GM12878 (cell line): ENCODE results near the gene SETD7. TPM values are rescaled to one million over a fixed set of nuclear protein-coding genes. Genes with fewer than 3 reads are reported as not detected.

ENCODE experiments used
- BHLHE40 ChIP-seq, 2 experiments: fragments of 450-650 bp in 1 of 2; IDR thresholded peaks; 2 replicates each; pipeline ENCODE4 v1.6.1; 2011 to 2017; ENCODE audit warnings: low read depth in 2 of 2, borderline replicate concordance in 1 of 2, improper control_type of control experiment in 1 of 2, low read length in 1 of 2, mild to moderate bottlenecking in 1 of 2
- CUX1 ChIP-seq: IDR thresholded peaks from 2 replicates; pipeline ENCODE4 v1.6.1; 2012; ENCODE audit warnings: improper control_type of control experiment, low read depth, low read length; ENCODE audit not compliant: insufficient replicate concordance
- DPF2 ChIP-seq: fragments of 450-650 bp; IDR thresholded peaks from 2 replicates; pipeline ENCODE4 v1.6.1; 2017; ENCODE audit warnings: mild to moderate bottlenecking
- ELK1 ChIP-seq: IDR thresholded peaks from 2 replicates; pipeline ENCODE4 v1.6.1; 2012; ENCODE audit warnings: low read depth, low read length, improper control_type of control experiment
- ESRRA ChIP-seq: IDR thresholded peaks from 2 replicates; pipeline ENCODE4 v1.6.1; 2012; ENCODE audit warnings: mild to moderate bottlenecking, low read length, improper control_type of control experiment
- HSF1 ChIP-seq: fragments of 150-350 bp; IDR thresholded peaks from 2 replicates; pipeline ENCODE4 v1.6.1; 2014; ENCODE audit warnings: mild to moderate bottlenecking, low read depth, low read length
- KAT2A ChIP-seq: conservative IDR thresholded peaks from 2 replicates; pipeline ENCODE4 v1.6.1; 2011; ENCODE audit warnings: low read depth, low read length; ENCODE audit not compliant: control insufficient read depth
- MTA2 ChIP-seq: fragments of 450-650 bp; IDR thresholded peaks from 2 replicates; pipeline ENCODE4 v1.6.1; 2016; ENCODE audit warnings: low read depth, mild to moderate bottlenecking, moderate library complexity
- PAX5 ChIP-seq: IDR thresholded peaks from 2 replicates; pipeline ENCODE4 v1.6.1; 2011; ENCODE audit warnings: low read depth, low read length, borderline replicate concordance
- RB1 ChIP-seq: fragments of 450-650 bp; formaldehyde crosslinking; IDR thresholded peaks from 2 replicates; pipeline ENCODE4 v1.6.1; 2017; ENCODE audit warnings: mild to moderate bottlenecking, borderline replicate concordance
- SMARCA5 ChIP-seq: fragments of 450-650 bp; IDR thresholded peaks from 2 replicates; pipeline ENCODE4 v1.6.1; 2017; ENCODE audit warnings: mild to moderate bottlenecking
- SRF ChIP-seq, 2 experiments: IDR thresholded peaks; 2 replicates each; pipeline ENCODE4 v1.6.1; 2011; ENCODE audit warnings: low read depth in 2 of 2, low read length in 2 of 2, mild to moderate bottlenecking in 1 of 2, moderate library complexity in 1 of 2
- TAF1 ChIP-seq: IDR thresholded peaks from 2 replicates; pipeline ENCODE4 v1.6.1; 2011; ENCODE audit warnings: mild to moderate bottlenecking, low read depth, low read length, borderline replicate concordance
- USF2 ChIP-seq: IDR thresholded peaks from 2 replicates; pipeline ENCODE4 v1.6.1; 2011; ENCODE audit warnings: low read depth, low read length, improper control_type of control experiment, borderline replicate concordance
- ZBTB4 ChIP-seq: fragments of 450-650 bp; formaldehyde crosslinking; IDR thresholded peaks from 2 replicates; pipeline ENCODE4 v1.4.0; 2022; ENCODE audit warnings: mild to moderate bottlenecking, moderate library complexity
- polyA plus RNA-seq, 11 experiments: library from polyadenylated mRNA; depleted of rRNA in 4 of 11; unstranded in 6 of 11; stranded (reverse) in 5 of 11; fragments of >200 nt; fragmentation: Nextera tagmentation in 4 of 11; fragmentation: Illumina TruSeq in 1 of 11; extraction: Ambion mirVana in 4 of 11; extraction: Trizol in 1 of 11; gene quantifications; 1 replicate in 1 of 11; 2 replicates in 10 of 11; pipeline versions ENCODE4 v1.2.1 to v1.2.3, GENCODE V29; 2011 to 2016; ENCODE audit warnings: inconsistent platforms in 2 of 11, missing spikeins in 2 of 11, low read depth in 1 of 11
- total RNA-seq, 4 experiments: library from RNA; depleted of rRNA in 3 of 4; stranded (reverse); fragments of >200 nt in 3 of 4; fragmentation: Illumina TruSeq in 1 of 4; extraction: Trizol in 1 of 4; gene quantifications; 2 replicates each; pipeline versions ENCODE4 v1.2.1 to v1.2.3, GENCODE V29; 2013 to 2021

Gene SETD7
- total and polyA plus RNA-seq, 10 of the 15 experiments (the other 5 are each of a cell fraction or from before 2014, with no cell fraction given): 0.03 to 0.82 (median 0.44) TPM

- TF ChIP-seq BHLHE40 (IDR thresholded peaks at IDR 0.05; ENCODE audit: borderline replicate concordance in 1 of 2, low read depth in 2 of 2, low read length in 1 of 2) (peak in 1 of 2 experiments; percentile 47; a peak in 1 of 4 replicates), DPF2 (no peak), ESRRA (no peak), ELK1 (no peak), CUX1 (peak; percentile 82), USF2 (peak; percentile 20; the same call in 1 of the 2 replicates), RB1 (no peak), KAT2A (no peak), SMARCA5 (no peak), TAF1 (no peak), PAX5 (no peak), HSF1 (no peak), MTA2 (no peak), SRF (IDR thresholded peaks at IDR 0.05; ENCODE audit: low read depth in 2 of 2, low read length in 2 of 2) (peak in 1 of 2 experiments; percentile 85; a peak in 2 of 4 replicates), ZBTB4 (no peak)
These were observed 103.0 kb downstream of the SETD7 start (continued) for GRCh38 chr4:139453041-139453370.
